ENCODE results near the gene SLC41A3. TPM values are rescaled to one million over a fixed set of nuclear protein-coding genes. Genes with fewer than 3 reads are reported as not detected.

Gene SLC41A3
- total RNA-seq, 1 donor from 2014 or later = 52.3 TPM

DNA sequence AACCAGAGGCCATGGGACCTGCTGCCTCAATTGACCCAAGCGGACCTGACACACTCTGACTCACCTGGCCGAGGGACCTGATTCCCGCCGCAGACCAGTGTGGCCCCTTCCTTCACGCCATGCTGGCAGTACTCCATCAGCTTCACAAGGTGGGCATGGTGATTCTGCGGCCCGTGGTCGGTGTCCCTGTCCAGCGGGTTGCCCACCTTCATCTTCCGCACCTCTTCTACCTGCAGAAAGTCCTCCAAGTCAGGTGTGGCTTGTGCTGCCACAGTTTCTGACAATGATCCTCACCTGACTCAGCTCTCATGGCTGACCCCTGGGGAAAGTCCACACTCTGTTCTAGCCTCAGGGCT is 25.9 kb upstream of the SLC41A3 start:
- TF ChIP-seq, protein P1, sequence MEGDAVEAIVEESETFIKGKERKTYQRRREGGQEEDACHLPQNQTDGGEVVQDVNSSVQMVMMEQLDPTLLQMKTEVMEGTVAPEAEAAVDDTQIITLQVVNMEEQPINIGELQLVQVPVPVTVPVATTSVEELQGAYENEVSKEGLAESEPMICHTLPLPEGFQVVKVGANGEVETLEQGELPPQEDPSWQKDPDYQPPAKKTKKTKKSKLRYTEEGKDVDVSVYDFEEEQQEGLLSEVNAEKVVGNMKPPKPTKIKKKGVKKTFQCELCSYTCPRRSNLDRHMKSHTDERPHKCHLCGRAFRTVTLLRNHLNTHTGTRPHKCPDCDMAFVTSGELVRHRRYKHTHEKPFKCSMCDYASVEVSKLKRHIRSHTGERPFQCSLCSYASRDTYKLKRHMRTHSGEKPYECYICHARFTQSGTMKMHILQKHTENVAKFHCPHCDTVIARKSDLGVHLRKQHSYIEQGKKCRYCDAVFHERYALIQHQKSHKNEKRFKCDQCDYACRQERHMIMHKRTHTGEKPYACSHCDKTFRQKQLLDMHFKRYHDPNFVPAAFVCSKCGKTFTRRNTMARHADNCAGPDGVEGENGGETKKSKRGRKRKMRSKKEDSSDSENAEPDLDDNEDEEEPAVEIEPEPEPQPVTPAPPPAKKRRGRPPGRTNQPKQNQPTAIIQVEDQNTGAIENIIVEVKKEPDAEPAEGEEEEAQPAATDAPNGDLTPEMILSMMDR (IDR thresholded peaks at IDR 0.05; ENCODE audit: unreplicated experiment) = no peak
- Mint-ChIP-seq H3K27ac (ENCODE audit: unreplicated experiment) (no peak overlapping the region), H3K4me3 (ENCODE audit: unreplicated experiment) (no peak overlapping the region), H3K9me3 (ENCODE audit: unreplicated experiment) (no peaks in the 10 kb centered on the region), H3K4me1 (ENCODE audit: unreplicated experiment) (no peaks in the 10 kb centered on the region), H3K27me3 (ENCODE audit: unreplicated experiment) (peaks cover 15% of the 10 kb centered on the region), H3K36me3 (ENCODE audit: low read depth, unreplicated experiment) (no peaks in the 10 kb centered on the region)
- DNase-seq (ENCODE audit: low spot score) = no peak

DNA sequence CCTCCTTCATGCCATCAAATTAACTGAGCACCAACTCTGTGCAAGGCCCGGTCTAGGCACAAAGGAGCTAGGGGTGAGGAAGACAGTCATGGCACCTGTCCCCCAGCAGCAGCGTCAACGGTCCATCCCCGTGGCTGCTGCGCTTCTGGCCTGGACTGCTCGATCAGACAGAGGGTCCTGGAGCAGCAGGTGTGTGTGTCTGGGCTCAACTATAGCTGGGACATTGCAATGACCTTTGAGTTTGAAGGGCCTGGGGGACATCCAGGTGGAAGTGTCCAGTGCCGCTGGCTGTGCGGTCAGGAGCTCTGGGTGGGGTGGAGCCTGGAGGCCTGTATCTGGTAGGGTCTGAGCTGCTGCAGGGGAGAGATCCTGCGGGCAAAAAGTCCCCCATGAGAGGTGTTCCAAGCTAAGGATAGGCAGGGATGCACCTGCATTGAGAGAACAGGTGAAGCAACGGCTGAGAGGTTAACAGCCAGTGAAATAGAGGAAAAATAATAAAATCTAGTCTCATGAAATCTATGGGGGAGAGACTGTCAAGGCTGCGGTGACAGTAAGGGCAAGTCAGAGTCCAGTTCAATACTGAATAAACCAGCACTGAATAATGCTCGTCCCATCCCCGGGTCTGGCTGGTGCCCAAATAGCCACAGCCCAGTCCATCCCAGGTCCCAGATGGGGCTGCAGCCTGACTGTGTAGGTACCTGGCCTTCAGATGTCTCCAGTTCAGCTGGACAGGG is 25.4 kb upstream of the SLC41A3 start:
- no peaks in the 10 kb centered on the region for H3K9me3 Mint-ChIP-seq (ENCODE audit: unreplicated experiment)
- no peaks in the 10 kb centered on the region for H3K36me3 Mint-ChIP-seq (ENCODE audit: low read depth, unreplicated experiment)
- DNase-seq (ENCODE audit: low spot score) = no peak
- H3K4me3 Mint-ChIP-seq (ENCODE audit: unreplicated experiment) = no peak overlapping the region
- no peaks in the 10 kb centered on the region for H3K4me1 Mint-ChIP-seq (ENCODE audit: unreplicated experiment)
- TF ChIP-seq, protein P1 (IDR thresholded peaks at IDR 0.05; ENCODE audit: unreplicated experiment) = no peak
- H3K27ac Mint-ChIP-seq (ENCODE audit: unreplicated experiment) = no peak overlapping the region
- H3K27me3 Mint-ChIP-seq (ENCODE audit: unreplicated experiment) = peaks cover 15% of the 10 kb centered on the region

DNA sequence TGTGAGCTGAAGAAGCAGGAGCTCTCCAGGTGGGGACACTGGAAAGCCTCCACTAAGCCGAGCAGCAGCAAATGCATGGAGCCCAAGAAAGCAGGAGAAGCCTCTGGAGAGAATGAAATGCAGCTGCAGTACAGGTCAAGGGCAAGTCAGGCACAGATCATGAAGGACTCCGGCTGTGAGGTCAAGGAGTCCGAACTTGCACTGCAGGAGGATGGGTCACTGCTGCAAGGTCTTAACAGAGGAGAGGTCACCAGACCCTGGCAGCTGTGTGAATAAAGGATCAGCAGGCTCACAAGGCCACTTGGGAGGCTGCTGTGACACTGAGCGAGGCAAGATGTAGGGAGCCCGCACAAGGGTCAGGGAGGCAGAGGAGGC is 24.7 kb upstream of the SLC41A3 start:
- H3K9me3 Mint-ChIP-seq (ENCODE audit: unreplicated experiment) = no peaks in the 10 kb centered on the region
- no peak overlapping the region for H3K27ac Mint-ChIP-seq (ENCODE audit: unreplicated experiment)
- H3K4me3 Mint-ChIP-seq (ENCODE audit: unreplicated experiment) = no peak overlapping the region
- H3K27me3 Mint-ChIP-seq (ENCODE audit: unreplicated experiment) = peaks cover 15% of the 10 kb centered on the region
- H3K36me3 Mint-ChIP-seq (ENCODE audit: low read depth, unreplicated experiment) = no peaks in the 10 kb centered on the region
- no peaks in the 10 kb centered on the region for H3K4me1 Mint-ChIP-seq (ENCODE audit: unreplicated experiment)
- no peak for DNase-seq (ENCODE audit: low spot score)
- TF ChIP-seq, protein P1 (IDR thresholded peaks at IDR 0.05; ENCODE audit: unreplicated experiment) = no peak

DNA sequence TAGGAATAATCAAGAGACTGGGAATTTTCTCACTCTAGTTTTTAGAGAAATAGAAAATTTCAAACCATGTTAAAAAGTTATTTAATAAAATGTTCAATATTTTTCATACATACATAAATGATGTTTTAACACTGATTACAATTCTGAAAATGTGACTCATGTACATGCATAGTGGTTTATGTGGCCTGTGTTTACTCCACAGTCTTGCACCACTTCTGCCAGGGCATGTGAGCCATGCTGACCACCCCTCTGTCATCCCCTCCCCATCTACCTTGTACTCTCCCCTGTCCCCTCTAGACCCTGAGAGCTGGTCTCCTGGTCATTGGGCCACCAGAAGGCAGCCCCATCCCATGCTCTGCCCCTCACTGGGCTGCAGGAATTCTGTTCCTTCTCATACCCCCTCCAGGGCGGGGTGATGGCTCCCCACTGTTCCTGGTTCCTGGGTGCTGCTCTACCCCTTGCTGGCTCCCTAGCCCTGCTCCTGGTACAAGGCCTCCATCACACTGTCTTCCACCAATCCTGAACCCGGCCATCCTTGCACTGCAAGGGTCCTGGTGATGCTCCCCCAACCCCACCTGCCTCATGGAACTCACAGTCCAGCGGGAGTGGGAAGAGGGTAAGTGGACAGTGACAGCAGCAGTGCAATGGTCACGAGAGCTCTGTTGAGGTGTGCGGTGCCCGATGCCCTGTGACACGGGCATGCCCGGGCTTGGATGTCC is 24.2 kb upstream of the SLC41A3 start:
- H3K4me1 Mint-ChIP-seq (ENCODE audit: unreplicated experiment) = no peaks in the 10 kb centered on the region
- H3K27me3 Mint-ChIP-seq (ENCODE audit: unreplicated experiment) = peaks cover 15% of the 10 kb centered on the region
- H3K27ac Mint-ChIP-seq (ENCODE audit: unreplicated experiment) = no peak overlapping the region
- H3K36me3 Mint-ChIP-seq (ENCODE audit: low read depth, unreplicated experiment) = no peaks in the 10 kb centered on the region
- TF ChIP-seq, protein P1 (IDR thresholded peaks at IDR 0.05; ENCODE audit: unreplicated experiment) = no peak
- H3K9me3 Mint-ChIP-seq (ENCODE audit: unreplicated experiment) = no peaks in the 10 kb centered on the region
- no peak for DNase-seq (ENCODE audit: low spot score)
- H3K4me3 Mint-ChIP-seq (ENCODE audit: unreplicated experiment) = no peak overlapping the region
